ENCODE results near the gene EFL1.
A peak's percentile ranks its signal among the peaks of the same experiment; 100 is the strongest.
"Not testable (repeated sequence)": the region's sequence is repeated elsewhere in the genome, so short reads cannot be mapped to it uniquely, and the experiment has no call there.

Gene EFL1

GRCh38 chr15:82262422-82263026, at the start of gene EFL1, which contains the start of gene SAXO2:
Gene EFL1, minus strand, starts transcription at chr15:82262734. Its CDS starts 956 bp downstream, at chr15:82261778.
Gene SAXO2, plus strand, starts transcription at chr15:82262818. Its CDS starts 62 bp downstream, at chr15:82262880.
- Mint-ChIP-seq H3K9me3 (no peaks in the 10 kb centered on the region), H3K4me1 (peaks cover 26 to 48% of the 10 kb centered on the region in 2 donors), H3K27ac (peak within 1 kb of the TSS; percentile 90), H3K27me3 (no peaks in the 10 kb centered on the region), H3K4me3 (peak within 1 kb of the TSS; percentile 95 to 96), H3K36me3 (peaks cover 12 to 20% of the 10 kb centered on the region in 2 donors)
- ATAC-seq (replicated peaks) (peak; percentile 95 to 97), DNase-seq (peak; percentile 92)

- not testable (repeated sequence) for H3K27ac Mint-ChIP-seq, H3K4me3 Mint-ChIP-seq
- H3K27me3 Mint-ChIP-seq: peaks cover 13 to 27% of the 10 kb centered on the region in 2 donors
Measured at GRCh38 chr15:82311321-82311720, 48.8 kb upstream of the EFL1 start.

DNA sequence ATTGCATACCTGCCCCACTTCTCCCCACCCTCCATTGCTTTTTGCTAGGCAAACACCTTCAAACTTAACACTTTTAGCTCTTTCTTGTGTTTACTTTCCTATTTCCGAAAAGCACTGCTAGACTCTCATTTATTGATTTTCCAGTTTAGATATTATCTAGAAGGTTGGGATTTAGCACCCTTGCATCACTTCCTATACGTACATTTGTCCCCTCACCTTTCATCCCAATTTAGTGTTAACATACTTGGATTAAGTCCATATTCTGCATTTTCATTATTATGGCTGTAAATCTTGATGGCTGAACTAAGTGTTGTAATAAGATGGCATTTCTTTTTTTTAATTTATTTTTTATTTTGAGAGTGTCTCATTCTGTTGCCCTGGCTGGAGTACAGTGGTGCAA, 47.3 kb upstream of the EFL1 start:
- Mint-ChIP-seq H3K9me3 (peaks cover 6 to 10% of the 10 kb centered on the region in 2 donors), H3K36me3 (peaks cover 3% of the 10 kb centered on the region in 2 donors), H3K27ac (no peak overlapping the region), H3K27me3 (peaks cover 9 to 19% of the 10 kb centered on the region in 2 donors), H3K4me3 (no peak overlapping the region), H3K4me1 (no peaks in the 10 kb centered on the region)
- no peak for DNase-seq
- no peak for ATAC-seq (replicated peaks)

More at GRCh38 chr15:82311321-82311720, 48.8 kb upstream of the EFL1 start:
- ATAC-seq (replicated peaks); H3K36me3 Mint-ChIP-seq; DNase-seq; H3K4me1 Mint-ChIP-seq: not testable (repeated sequence)
- peaks cover 6 to 10% of the 10 kb centered on the region in 2 donors for H3K9me3 Mint-ChIP-seq

GRCh38 chr15:82307714-82308081, 45.2 kb upstream of the EFL1 start:
- no peak overlapping the region for H3K4me3 Mint-ChIP-seq
- no peaks in the 10 kb centered on the region for H3K4me1 Mint-ChIP-seq
- ATAC-seq (replicated peaks) (no peak), DNase-seq (no peak)
- H3K9me3 Mint-ChIP-seq: peaks cover 6 to 10% of the 10 kb centered on the region in 2 donors
- H3K36me3 Mint-ChIP-seq: peaks cover 3% of the 10 kb centered on the region in 2 donors
- H3K27me3 Mint-ChIP-seq: peaks cover 4 to 11% of the 10 kb centered on the region in 2 donors
- H3K27ac Mint-ChIP-seq: no peak overlapping the region

- no peak for DNase-seq
- Mint-ChIP-seq H3K4me1 (no peaks in the 10 kb centered on the region), H3K36me3 (peaks cover 3% of the 10 kb centered on the region in 2 donors), H3K4me3 (no peak overlapping the region), H3K9me3 (peaks cover 6 to 10% of the 10 kb centered on the region in 2 donors), H3K27ac (no peak overlapping the region), H3K27me3 (peaks cover 4 to 13% of the 10 kb centered on the region in 2 donors)
- no peak for ATAC-seq (replicated peaks)
Measured at GRCh38 chr15:82306791-82307713, 44.5 kb upstream of the EFL1 start.

DNA sequence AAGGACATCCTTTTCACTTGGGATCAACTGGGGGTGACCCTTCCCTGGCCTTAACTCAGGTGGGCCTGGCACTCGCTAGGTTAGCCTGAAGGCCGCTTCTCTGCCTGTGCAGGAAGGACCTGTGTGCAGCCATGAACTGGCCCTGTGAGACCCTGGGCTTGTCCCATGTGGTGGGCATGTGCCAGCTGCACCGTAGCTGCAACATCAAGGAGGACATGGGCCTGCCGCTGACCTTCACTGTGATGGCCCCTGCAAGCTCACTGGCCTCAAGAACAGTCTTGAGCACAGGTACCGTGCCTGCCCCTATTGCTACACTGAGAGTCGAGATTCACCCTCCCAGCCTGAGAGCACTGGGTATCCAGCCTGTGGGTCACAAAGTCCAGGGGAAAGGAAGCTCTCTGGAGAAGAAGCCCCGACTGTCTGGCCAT, 43.1 kb upstream of the EFL1 start:
- ATAC-seq (replicated peaks) (no peak), DNase-seq (no peak)
- Mint-ChIP-seq H3K27ac (no peak overlapping the region), H3K9me3 (peaks cover 3% of the 10 kb centered on the region in 2 donors), H3K36me3 (peaks cover 2 to 3% of the 10 kb centered on the region in 2 donors), H3K27me3 (peaks cover 0 to 9% of the 10 kb centered on the region in 2 donors), H3K4me1 (no peaks in the 10 kb centered on the region), H3K4me3 (no peak overlapping the region)

DNA sequence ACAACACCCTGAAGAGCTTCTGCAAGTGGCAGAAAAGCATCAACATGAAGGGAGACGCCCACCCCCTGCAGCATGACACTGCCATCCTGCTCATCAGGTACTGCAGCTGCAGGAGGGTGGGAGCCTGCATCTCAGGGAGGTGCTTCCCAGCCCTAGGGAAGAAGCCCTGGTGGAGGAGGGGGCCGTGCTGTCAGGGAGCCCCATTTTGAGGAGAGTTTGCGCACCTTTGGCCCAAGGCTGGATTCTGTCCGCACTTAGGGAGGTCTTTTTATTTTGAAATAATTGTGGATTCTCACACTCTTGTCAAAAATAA, 42.2 kb upstream of the EFL1 start:
- H3K4me1 Mint-ChIP-seq: peaks cover 0 to 2% of the 10 kb centered on the region in 2 donors
- DNase-seq (no peak), ATAC-seq (replicated peaks) (no peak)
- H3K27me3 Mint-ChIP-seq: peaks cover 0 to 5% of the 10 kb centered on the region in 2 donors
- no peaks in the 10 kb centered on the region for H3K9me3 Mint-ChIP-seq
- H3K27ac Mint-ChIP-seq: no peak overlapping the region
- no peak overlapping the region for H3K4me3 Mint-ChIP-seq
- no peaks in the 10 kb centered on the region for H3K36me3 Mint-ChIP-seq

DNA sequence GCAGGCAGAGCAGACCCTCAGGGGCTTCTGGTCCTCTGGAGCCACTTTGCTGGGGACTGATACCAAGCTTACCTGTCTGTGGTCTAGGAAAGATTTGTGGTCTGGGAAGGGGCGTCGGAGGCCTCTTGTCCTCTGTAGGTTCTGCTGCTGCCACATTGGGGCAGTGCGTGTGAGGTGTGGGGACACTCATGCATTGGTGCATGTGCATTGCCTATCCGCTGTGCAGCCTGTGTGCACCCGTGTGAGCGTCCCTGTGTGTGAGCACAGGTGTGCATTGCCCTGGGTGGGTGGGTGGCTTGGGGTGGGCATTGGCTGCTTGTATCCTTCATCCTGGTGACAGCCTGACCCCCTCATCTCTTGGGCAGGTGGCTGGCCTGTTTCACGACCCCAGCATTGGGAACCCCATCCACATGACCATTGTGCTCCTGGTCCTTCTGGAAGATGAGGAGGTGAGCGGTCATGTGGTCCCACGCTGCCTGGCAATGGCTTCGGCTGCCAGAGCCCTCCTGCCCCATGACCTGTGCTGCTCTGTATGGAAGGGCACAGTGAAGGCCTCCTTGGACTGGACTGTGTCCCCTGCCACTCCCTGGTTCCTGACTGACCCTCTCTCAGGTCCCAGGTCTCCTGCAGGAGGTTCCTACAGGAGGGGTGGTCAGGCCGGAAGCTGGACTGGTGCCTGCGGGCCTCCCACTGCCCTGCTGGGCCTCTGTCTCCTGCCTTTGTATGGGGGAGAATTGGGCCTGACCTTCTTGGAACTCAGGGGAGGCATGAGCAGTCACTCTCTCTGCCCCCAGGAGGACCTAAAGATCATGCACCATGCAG, 41.6 kb upstream of the EFL1 start:
- H3K27ac Mint-ChIP-seq: no peak overlapping the region
- H3K4me3 Mint-ChIP-seq: no peak overlapping the region
- peaks cover 0 to 2% of the 10 kb centered on the region in 2 donors for H3K4me1 Mint-ChIP-seq
- H3K36me3 Mint-ChIP-seq: no peaks in the 10 kb centered on the region
- peaks cover 0 to 5% of the 10 kb centered on the region in 2 donors for H3K27me3 Mint-ChIP-seq
- ATAC-seq (replicated peaks): no peak
- no peak for DNase-seq
- H3K9me3 Mint-ChIP-seq: no peaks in the 10 kb centered on the region

DNA sequence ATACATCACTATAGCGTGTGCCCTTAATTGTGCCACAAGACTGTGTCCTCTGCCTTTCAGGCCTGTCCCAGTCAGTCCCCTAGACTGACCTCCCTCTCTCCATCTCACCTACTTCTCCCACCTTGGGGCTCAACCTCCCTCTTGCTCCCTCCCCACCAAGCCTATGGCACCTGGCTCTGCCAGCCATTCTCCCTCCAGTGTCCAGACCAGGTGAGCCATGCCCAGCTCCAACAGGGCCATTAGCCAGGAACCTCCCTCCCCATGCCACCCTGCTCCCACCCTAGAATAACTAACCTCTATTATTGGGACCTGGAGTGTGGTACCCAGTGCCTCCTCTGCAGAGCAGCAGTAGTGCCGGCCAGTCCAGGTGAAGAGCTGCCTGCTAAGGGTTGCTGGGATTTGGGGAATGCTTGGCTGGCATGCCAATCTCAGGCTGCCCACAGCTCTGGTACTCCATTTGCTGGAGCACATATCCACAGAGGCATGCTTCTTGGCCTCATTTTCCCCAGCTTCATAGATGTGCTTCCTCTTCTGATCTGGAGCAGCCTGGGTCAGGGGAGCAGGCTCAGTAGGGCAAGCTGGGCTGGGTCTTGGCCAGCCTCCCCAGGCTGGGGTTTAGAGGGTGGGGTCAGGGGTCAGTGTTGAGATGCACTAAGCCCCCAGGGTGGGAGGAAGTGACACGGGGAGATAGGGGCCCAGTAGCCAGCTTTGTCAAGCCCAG, 38.9 kb upstream of the EFL1 start:
- Mint-ChIP-seq H3K36me3 (no peaks in the 10 kb centered on the region), H3K4me3 (no peak overlapping the region), H3K27ac (no peak overlapping the region), H3K9me3 (no peaks in the 10 kb centered on the region), H3K4me1 (peaks cover 2 to 4% of the 10 kb centered on the region in 2 donors), H3K27me3 (peaks cover 0 to 16% of the 10 kb centered on the region in 2 donors)
- ATAC-seq (replicated peaks): no peak
- DNase-seq: no peak

GRCh38 chr15:82300883-82301282, 38.3 kb upstream of the EFL1 start:
- no peak overlapping the region for H3K4me3 Mint-ChIP-seq
- H3K4me1 Mint-ChIP-seq: peaks cover 2 to 4% of the 10 kb centered on the region in 2 donors
- H3K27ac Mint-ChIP-seq: no peak overlapping the region
- H3K9me3 Mint-ChIP-seq: no peaks in the 10 kb centered on the region
- DNase-seq (no peak), ATAC-seq (replicated peaks) (no peak)
- H3K27me3 Mint-ChIP-seq: peaks cover 0 to 16% of the 10 kb centered on the region in 2 donors
- no peaks in the 10 kb centered on the region for H3K36me3 Mint-ChIP-seq

DNA sequence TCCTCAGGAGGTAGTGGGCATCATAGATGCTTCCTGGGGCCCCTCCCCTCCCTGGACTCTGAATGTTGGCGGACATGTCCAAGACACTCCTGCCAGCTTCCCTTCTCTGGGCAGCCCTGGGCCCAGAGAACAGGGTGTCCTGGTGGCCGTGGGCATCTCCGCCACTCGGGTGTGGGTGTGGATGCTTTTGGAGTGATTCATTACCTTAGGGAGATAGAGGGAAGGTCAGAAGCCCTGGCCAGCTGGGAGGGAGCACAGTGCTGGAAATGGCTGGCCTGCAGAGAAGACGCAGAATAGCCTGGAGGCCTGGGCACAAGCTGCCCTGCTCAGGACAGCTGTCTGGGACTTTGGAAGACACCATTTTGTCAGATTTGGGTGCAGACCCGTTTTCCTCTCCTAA, 37.8 kb upstream of the EFL1 start:
- not testable (repeated sequence) for H3K4me3 Mint-ChIP-seq; H3K27ac Mint-ChIP-seq; DNase-seq; ATAC-seq (replicated peaks); H3K9me3 Mint-ChIP-seq; H3K36me3 Mint-ChIP-seq; H3K4me1 Mint-ChIP-seq
- peaks cover 0 to 16% of the 10 kb centered on the region in 2 donors for H3K27me3 Mint-ChIP-seq

DNA sequence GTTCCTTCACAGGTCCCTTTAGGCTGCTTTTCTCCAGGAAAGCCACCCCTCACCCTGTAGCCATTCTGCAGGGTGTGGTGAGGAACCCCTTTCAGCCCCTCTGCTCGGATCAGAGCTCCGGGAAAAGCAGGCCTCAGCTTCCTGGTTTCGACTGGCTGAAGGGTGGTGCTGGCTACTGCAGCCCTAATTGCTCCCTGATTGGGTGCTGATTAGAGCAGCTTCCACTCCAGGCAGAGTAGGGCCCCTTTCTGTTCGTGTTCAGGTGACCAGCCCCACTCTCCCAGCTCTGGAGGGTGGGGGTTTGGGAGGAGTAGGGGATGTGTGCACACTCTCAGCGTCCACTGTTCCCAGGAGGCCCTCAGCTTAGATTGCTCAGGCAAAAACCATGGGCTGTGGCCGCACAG, 37.0 kb upstream of the EFL1 start:
- DNase-seq; ATAC-seq (replicated peaks); H3K9me3 Mint-ChIP-seq; H3K27ac Mint-ChIP-seq; H3K4me3 Mint-ChIP-seq; H3K4me1 Mint-ChIP-seq; H3K36me3 Mint-ChIP-seq: not testable (repeated sequence)
- peaks cover 0 to 16% of the 10 kb centered on the region in 2 donors for H3K27me3 Mint-ChIP-seq

DNA sequence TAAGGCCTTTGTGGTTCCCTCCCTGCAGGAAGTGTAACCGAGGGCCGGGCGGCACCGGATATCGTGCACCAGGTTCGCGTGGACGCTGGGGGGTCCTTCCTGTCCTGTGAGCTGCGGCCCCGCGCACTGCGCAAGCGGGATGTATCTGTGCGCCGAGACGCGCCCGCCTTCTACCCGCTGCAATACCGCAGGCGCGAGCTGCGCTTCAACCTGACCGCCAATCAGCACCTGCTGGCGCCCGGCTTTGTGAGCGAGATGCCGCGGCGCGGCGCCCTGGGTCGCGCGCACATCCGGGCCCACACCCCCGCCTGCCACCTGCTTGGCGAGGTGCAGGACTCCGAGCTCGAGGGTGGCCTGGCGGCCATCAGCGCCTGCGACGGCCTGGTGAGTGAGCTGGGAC, 36.0 kb upstream of the EFL1 start:
- DNase-seq (peak; percentile 20), ATAC-seq (replicated peaks) (peak; percentile 79 to 82)
- Mint-ChIP-seq H3K27me3 (peaks cover 0 to 16% of the 10 kb centered on the region in 2 donors), H3K27ac (no peak overlapping the region), H3K9me3 (no peaks in the 10 kb centered on the region), H3K4me1 (peaks cover 2 to 4% of the 10 kb centered on the region in 2 donors), H3K36me3 (no peaks in the 10 kb centered on the region), H3K4me3 (peak overlapping the region; percentile 29 to 65)

All from stimulated activated naive B cell treated with anti-CD40 and anti-IgM and Interleukin-4, amounts not matched to agents 10 μg/mL and 1 μg/mL and 100 μg/mL, for 72 hours (primary cell).